ENCODE results near the gene MNT. TPM values are rescaled to one million over a fixed set of nuclear protein-coding genes. Genes with fewer than 3 reads are reported as not detected.

Gene MNT
- total RNA-seq, 1 experiment from 2014 or later, result 9.0 TPM

DNA sequence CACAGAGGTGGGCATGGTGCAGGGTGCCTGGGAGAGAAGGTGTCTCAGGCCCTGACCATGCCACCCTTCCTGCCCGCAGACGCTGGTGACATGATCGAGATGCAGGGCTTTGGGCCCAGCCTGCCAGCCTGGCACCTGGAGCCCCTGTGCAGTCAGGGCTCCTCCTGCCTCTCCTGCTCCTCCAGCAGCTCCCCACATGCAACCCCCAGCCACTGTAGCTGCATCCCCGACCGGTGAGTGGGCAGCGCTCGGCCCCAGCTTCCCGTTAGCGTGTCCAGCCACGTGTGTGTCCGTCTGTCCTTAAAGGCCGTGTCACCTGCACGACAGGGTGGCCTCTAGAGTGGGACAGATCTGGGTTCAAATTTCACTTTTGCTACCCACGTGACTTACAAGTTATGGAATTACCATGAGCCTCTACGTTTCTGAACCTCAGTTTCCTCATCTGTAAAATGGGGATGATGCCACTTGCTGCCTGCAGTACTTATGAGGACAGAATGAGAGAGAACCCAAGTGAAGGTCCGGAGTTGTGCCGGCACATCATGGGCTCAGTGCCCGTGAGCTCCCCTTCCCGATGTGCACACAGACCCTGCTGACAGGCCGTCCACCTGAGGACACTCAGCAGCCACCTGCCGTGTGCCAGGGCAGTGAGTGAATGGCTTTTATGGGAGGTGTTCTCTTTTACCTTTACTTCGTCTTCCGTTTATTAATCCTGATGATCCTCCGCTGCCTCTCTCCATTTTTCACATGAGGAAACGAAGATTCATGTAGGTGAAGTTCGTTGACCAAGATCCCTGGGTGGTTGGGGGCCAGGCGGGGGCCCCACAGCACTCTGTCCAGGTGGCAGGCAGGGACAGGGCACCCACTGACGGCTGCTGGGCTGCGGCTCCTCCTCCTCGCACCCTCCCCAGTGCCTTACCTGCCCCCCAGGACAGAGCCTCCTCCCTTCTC, 29.4 kb downstream of the MNT start:
- peaks cover 1% of the 10 kb centered on the region for H3K36me3 ChIP-seq (replicated peaks; ENCODE audit: control insufficient read depth, insufficient read depth, low read length)
- no peak for DNase-seq
- H3K27me3 ChIP-seq (ENCODE audit: control insufficient read depth, insufficient read depth, low read length), result no peaks in the 10 kb centered on the region
- no peak overlapping the region for H3K4me3 ChIP-seq (ENCODE audit: insufficient read depth, low read depth, low read length)

DNA sequence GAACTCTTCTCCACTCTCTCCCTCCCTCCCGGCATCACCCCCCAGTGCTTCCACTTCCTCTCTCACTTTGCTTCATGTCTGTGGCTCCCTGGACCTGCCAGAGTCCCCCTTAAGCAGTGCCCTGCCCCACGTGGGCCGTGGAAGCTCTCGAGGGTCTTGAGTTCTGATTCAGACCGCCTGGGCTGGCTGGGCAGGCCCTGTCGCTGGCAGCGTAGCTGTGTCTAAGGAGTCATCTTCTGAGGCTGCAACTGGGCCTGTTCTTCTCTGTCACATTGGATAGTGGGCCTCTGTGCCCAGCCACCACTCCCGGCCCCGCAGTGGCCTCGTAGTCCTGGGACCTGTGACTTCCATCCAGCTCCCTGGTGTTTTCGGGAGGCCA, 30.7 kb downstream of the MNT start:
- Histone ChIP-seq H3K36me3 (replicated peaks; ENCODE audit: control insufficient read depth, insufficient read depth, low read length) (peaks cover 1% of the 10 kb centered on the region), H3K27me3 (ENCODE audit: control insufficient read depth, insufficient read depth, low read length) (no peaks in the 10 kb centered on the region), H3K4me3 (ENCODE audit: insufficient read depth, low read depth, low read length) (no peak overlapping the region)
- no peak for DNase-seq

DNA sequence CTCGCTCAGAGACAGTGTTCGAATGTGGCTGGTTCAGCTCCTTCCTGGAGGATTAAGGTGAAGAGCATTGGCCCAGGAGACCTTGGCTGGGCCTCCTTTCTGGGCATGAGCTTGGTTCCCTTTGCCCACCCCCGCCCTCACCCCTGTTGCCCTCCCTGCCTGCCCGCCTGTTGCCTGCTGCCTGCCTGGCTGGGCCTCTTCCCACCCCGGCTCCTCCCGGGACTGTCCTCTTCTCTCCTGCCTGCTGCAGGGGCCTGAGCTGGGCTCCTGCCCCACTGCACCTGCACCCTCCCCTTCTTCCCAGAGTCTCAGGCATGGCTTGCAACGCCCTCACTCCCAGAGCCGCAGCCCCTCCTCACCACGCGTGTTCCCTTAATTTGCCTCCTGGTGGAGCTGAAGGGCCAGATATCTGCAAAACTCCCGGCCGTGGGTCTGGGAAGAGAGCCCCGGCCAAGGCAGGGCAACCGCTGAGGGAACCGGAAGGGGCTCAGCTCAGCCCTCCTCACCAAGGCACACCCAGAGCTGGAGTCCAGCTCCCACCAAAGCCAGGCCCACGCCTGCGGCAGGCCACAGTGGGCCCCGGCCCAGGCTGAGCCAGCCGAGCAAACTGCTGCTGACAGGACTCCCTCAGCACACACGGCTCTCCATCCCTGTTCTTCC, 31.2 kb downstream of the MNT start:
- peak; percentile 93 for DNase-seq
- Histone ChIP-seq H3K36me3 (replicated peaks; ENCODE audit: control insufficient read depth, insufficient read depth, low read length) (peaks cover 1% of the 10 kb centered on the region), H3K4me3 (ENCODE audit: insufficient read depth, low read depth, low read length) (no peak overlapping the region), H3K27me3 (ENCODE audit: control insufficient read depth, insufficient read depth, low read length) (no peaks in the 10 kb centered on the region)

DNA sequence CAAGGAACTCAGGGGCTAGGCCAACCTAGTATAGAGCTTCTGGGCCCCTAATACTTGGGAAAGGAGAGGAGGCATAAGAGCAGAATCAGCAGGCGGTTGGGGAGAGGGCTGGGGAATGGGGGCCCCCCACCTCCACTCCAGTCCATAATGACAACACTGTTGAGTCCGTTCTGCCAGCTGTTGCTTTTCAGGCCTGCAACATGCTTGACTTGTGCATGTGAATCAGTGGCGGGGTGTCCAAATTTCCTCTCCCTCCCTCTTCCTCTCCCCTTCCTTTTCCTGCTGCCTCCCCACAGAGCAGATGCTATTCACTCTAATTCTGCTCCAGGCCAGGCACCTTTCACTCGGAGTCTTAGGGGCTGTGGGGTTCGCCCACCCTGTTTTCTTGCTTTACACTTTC, 31.8 kb downstream of the MNT start:
- Histone ChIP-seq H3K36me3 (replicated peaks; ENCODE audit: control insufficient read depth, insufficient read depth, low read length) (peaks cover 3% of the 10 kb centered on the region), H3K4me3 (ENCODE audit: insufficient read depth, low read depth, low read length) (no peak overlapping the region), H3K27me3 (ENCODE audit: control insufficient read depth, insufficient read depth, low read length) (no peaks in the 10 kb centered on the region)
- DNase-seq, result no peak

DNA sequence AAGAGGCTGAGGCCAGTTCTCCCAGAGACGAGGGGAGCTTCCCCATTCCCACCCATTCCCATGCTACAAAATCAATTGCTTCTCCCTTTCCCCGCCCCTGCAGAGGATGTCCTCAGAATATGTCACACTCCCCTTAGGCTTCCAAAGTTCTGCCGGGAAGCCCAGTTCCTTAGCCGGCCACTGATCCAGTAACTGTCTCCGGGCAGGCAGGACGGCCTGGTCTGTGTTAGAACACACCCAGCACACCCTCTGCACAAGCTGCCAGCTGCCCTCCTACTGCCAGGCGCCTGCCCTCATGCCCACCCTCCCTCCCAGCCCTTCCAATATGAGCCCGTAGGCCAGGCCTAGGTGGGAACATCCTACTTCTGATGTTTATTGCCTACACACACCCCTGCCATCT, 32.5 kb downstream of the MNT start:
- Histone ChIP-seq H3K36me3 (replicated peaks; ENCODE audit: control insufficient read depth, insufficient read depth, low read length) (peaks cover 2% of the 10 kb centered on the region), H3K4me3 (ENCODE audit: insufficient read depth, low read depth, low read length) (no peak overlapping the region), H3K27me3 (ENCODE audit: control insufficient read depth, insufficient read depth, low read length) (no peaks in the 10 kb centered on the region)
- no peak for DNase-seq

DNA sequence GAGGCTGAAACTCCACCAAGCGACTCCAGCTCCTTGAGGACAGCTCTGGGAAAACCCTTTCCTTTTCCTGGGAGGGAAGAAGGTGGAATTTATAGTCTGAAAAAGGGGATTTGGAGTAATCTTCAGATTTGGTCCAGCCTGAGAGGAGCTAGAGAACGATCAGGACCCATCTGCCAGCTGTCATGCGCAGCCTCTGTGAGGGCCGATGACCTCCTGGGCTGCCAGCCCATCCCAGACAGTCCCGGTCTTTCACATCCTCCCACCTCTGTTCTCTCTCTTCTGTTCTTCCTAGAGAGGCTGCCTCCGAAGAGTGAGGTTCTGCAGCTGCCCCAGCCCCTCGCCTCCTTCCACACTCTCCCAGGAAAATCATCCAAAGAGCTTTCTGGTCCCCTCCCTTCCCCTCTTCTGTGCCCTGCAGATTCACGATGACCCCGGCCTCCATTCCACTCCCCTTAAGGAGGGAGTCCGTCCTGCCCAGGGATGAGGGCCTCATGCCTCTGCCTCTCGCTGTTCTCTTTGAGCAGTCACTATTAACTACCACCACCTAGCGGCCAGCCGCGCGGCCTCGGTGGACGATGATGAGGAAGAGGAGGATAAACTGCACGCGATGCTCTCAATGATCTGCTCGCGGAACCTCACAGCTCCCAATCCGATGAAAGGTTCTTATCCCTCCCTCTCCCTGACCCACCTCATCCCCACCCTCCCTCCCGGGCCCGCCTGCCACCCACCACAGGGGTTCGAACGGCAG, 33.9 kb downstream of the MNT start:
- DNase-seq, result peak; percentile 90
- no peaks in the 10 kb centered on the region for H3K27me3 ChIP-seq (ENCODE audit: control insufficient read depth, insufficient read depth, low read length)
- H3K36me3 ChIP-seq (replicated peaks; ENCODE audit: control insufficient read depth, insufficient read depth, low read length), result peaks cover 2% of the 10 kb centered on the region
- H3K4me3 ChIP-seq (ENCODE audit: insufficient read depth, low read depth, low read length), result no peak overlapping the region

DNA sequence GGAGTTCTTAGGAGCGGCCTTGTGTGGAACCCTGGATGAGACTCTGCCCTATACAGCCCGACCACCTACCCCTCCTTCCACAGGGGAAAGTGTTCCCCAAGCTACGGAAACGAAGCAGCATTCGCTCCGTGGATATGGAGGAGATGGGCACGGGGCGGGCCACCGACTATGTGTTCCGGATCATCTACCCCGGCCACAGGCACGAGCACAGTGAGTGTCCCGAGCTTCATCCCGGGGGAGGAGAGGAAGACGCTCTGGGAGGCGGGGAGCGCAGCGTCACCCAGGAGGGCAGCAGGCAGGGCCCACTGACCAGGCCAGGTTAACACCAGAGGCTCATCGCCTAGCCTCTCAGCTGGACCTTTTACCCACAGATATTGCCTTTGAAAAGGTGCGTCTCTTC, 35.7 kb downstream of the MNT start:
- DNase-seq, result no peak
- H3K36me3 ChIP-seq (replicated peaks; ENCODE audit: control insufficient read depth, insufficient read depth, low read length), result peaks cover 2% of the 10 kb centered on the region
- H3K27me3 ChIP-seq (ENCODE audit: control insufficient read depth, insufficient read depth, low read length), result no peaks in the 10 kb centered on the region
- H3K4me3 ChIP-seq (ENCODE audit: insufficient read depth, low read depth, low read length), result no peak overlapping the region

DNA sequence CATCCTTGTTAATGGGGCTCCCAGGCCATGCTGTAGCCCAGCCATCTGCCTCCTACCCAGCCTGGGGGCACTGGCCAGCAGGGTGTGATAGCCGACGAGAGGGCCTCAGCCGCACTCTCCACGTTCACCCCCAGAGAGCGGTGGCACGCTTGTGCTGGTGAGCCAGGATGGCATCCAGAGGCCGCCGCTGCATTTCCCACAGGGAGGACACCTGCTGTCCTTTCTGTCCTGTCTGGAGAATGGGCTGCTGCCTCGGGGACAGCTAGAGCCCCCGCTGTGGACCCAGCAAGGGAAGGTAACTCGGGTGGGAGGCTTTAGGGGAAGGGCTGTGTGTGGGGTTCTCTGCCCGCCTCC, 36.1 kb downstream of the MNT start:
- H3K36me3 ChIP-seq (replicated peaks; ENCODE audit: control insufficient read depth, insufficient read depth, low read length), result peaks cover 2% of the 10 kb centered on the region
- H3K27me3 ChIP-seq (ENCODE audit: control insufficient read depth, insufficient read depth, low read length), result no peaks in the 10 kb centered on the region
- no peak overlapping the region for H3K4me3 ChIP-seq (ENCODE audit: insufficient read depth, low read depth, low read length)
- DNase-seq, result no peak

DNA sequence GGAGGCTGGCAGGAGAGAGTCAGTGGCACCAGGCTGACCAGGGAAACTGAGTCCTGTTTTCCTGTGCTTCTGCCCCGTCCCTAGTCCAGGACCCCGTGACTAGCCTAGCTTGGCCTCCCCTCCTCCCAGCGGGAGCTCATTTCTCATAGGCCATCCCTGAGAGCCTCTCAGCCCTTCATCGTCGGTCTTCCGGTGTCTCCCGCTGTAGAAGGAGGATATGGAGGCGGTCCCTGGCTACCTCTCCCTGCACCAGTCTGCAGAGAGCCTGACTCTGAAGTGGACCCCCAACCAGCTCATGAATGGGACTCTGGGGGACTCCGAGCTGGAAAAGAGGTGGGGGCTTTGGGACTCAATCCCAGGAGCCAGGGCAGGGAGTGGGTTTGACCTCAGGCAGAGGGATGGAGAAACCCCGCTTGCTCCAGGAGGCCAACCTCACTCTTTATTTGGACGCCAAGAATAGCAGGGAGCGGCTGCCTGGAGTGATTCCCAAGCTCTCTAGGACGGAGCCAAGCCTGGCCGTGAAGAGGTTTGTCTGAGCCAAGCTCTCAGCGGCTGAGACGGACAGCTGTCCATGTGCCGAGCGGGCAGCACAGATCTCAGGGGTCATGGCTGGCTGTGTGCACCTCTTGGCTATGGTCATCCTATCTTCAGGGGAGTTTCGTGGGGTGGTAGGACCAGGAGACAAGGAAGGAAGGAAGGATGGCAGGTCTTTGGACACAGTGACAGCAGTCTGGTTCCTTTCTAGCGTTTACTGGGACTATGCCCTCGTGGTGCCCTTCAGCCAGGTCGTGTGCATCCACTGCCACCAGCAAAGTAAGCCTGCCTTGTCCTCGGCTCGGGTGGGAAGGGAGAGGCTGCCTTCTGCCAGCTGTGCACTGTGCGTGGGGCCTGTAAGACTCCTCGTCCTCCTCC, 36.8 kb downstream of the MNT start:
- Histone ChIP-seq H3K36me3 (replicated peaks; ENCODE audit: control insufficient read depth, insufficient read depth, low read length) (peaks cover 2% of the 10 kb centered on the region), H3K27me3 (ENCODE audit: control insufficient read depth, insufficient read depth, low read length) (no peaks in the 10 kb centered on the region), H3K4me3 (ENCODE audit: insufficient read depth, low read depth, low read length) (no peak overlapping the region)
- no peak for DNase-seq

DNA sequence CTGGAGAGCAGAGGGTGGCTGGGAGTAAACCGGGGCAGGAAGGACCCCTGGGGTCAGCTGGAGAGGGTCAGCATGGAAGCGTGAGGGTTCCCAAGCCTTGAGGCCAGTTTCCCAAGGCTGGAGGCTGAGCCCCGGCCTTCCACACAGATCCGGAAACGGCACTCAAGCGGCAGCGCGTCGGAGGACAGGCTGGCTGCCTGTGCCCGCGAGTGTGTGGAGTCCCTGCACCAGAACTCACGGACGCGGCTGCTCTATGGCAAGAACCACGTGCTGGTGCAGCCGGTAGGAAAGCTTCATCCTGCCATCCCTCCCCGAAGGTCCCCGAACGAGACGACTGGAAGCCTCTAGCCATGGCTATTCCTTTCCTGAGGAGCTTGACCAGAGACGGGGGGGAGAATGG, 37.5 kb downstream of the MNT start:
- DNase-seq, result no peak
- Histone ChIP-seq H3K27me3 (ENCODE audit: control insufficient read depth, insufficient read depth, low read length) (no peaks in the 10 kb centered on the region), H3K36me3 (replicated peaks; ENCODE audit: control insufficient read depth, insufficient read depth, low read length) (peaks cover 2% of the 10 kb centered on the region), H3K4me3 (ENCODE audit: insufficient read depth, low read depth, low read length) (no peak overlapping the region)

DNA sequence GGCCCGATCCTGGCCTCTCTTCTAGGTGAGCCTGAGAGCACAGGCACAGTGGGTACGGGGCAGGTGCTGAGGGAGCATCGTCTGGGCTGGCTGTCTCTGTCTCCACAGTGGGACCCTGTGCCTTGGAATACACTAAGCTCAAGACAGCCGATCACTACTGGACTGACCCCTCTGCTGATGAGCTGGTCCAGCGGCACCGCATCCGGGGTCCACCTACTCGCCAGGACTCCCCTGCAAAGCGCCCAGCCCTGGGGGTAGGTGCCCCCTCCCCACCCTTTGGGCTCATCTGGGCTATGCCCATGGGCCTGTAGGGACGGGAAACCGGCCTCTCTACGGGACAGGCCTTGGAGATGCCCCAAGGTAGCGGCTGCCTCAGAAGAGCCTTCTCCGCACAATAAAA, 38.0 kb downstream of the MNT start:
- H3K4me3 ChIP-seq (ENCODE audit: insufficient read depth, low read depth, low read length), result no peak overlapping the region
- DNase-seq, result no peak
- peaks cover 2% of the 10 kb centered on the region for H3K36me3 ChIP-seq (replicated peaks; ENCODE audit: control insufficient read depth, insufficient read depth, low read length)
- H3K27me3 ChIP-seq (ENCODE audit: control insufficient read depth, insufficient read depth, low read length), result no peaks in the 10 kb centered on the region

DNA sequence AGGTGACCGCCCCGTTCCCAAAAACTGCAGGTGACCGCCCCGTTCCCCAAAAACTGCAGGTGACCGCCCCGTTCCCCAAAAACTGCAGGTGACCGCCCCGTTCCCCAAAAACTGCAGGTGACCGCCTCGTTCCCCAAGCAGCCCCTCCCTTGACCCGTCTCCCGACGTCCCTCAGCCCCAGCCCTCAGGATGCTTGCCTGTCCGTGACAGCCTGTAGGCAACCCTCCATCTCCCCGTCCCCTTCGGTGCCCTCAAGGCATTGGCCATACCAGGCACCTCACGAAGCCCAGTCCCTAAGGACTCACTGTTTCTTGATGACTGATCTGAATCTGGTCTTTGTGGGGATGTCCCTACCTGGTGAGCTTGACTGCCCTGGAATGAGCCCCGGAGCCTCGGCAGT, 38.4 kb downstream of the MNT start:
- Histone ChIP-seq H3K36me3 (replicated peaks; ENCODE audit: control insufficient read depth, insufficient read depth, low read length) (peaks cover 2% of the 10 kb centered on the region), H3K4me3 (ENCODE audit: insufficient read depth, low read depth, low read length) (no peak overlapping the region), H3K27me3 (ENCODE audit: control insufficient read depth, insufficient read depth, low read length) (no peaks in the 10 kb centered on the region)
- no peak for DNase-seq

DNA sequence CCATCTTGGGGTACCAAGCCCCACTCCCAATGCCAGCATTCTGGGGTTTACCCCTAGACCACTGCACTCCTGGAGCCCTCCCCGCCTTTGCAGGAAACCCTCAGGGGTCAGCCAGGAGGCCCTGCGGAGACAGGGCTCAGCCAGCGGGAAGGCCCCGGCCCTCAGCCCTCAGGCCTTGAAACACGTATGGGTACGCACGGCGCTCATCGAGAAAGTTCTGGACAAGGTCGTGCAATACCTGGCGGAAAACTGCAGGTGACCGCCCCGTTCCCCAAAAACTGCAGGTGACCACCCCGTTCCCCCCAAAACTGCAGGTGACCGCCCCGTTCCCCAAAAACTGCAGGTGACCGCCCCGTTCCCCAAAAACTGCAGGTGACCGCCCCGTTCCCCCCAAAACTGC, 38.8 kb downstream of the MNT start:
- no peak overlapping the region for H3K4me3 ChIP-seq (ENCODE audit: insufficient read depth, low read depth, low read length)
- no peak for DNase-seq
- no peaks in the 10 kb centered on the region for H3K27me3 ChIP-seq (ENCODE audit: control insufficient read depth, insufficient read depth, low read length)

More for the DNA sequence above, 38.8 kb downstream of the MNT start:
- H3K36me3 ChIP-seq (replicated peaks; ENCODE audit: control insufficient read depth, insufficient read depth, low read length), result peaks cover 2% of the 10 kb centered on the region
